Activated T-helper 9 cell treated with anti-CD3 and anti-CD28 coated beads, Interleukin-2, amount 50 U/mL, for 16 hours (primary cell): ENCODE results near the gene INO80E.
A peak's percentile ranks its signal among the peaks of the same experiment; 100 is the strongest.

ENCODE experiments used
- DNase-seq: peaks from one replicate; pipeline ENCODE4 v3.0.0-alpha.2; 2020; ENCODE audit warnings: low read depth

The INO80E gene

GRCh38 chr16:29993191-29993902 is 2.7 kb upstream of the INO80E start:
- DNase-seq, result no peak

- DNase-seq, result no peak
Measured at GRCh38 chr16:29993903-29994599, 2.0 kb upstream of the INO80E start.

- DNase-seq, result peak; percentile 63
Measured at GRCh38 chr16:29994600-29995323, 1.3 kb upstream of the INO80E start.

- peak; percentile 80 for DNase-seq
Measured at GRCh38 chr16:29995324-29995910, 624 bp upstream of the INO80E start, which contains the start of gene HIRIP3. Gene HIRIP3, minus strand, starts transcription at chr16:29995617. Its CDS starts 12 bp downstream, at chr16:29995605.

- DNase-seq, result no peak
Measured at GRCh38 chr16:29996766-29997250, 767 bp downstream of the INO80E start.

GRCh38 chr16:29999605-30000004 is 3.6 kb downstream of the INO80E start:
- no peak for DNase-seq

- DNase-seq, result no peak
Measured at GRCh38 chr16:30000735-30001631, 4.9 kb downstream of the INO80E start.

- DNase-seq, result no peak
Measured at GRCh38 chr16:30002614-30003346, 6.7 kb downstream of the INO80E start.

GRCh38 chr16:30003670-30004423 is 7.8 kb downstream of the INO80E start:
- DNase-seq, result no peak

GRCh38 chr16:30004424-30004776 is 8.4 kb downstream of the INO80E start:
- DNase-seq, result no peak

GRCh38 chr16:30004811-30005242 is 8.8 kb downstream of the INO80E start:
- DNase-seq, result no peak

- no peak for DNase-seq
Measured at GRCh38 chr16:30005341-30006094, 9.5 kb downstream of the INO80E start.

GRCh38 chr16:30006095-30006473 is 10.0 kb downstream of the INO80E start:
- no peak for DNase-seq

- DNase-seq, result no peak
Measured at GRCh38 chr16:30006659-30007377, 10.8 kb downstream of the INO80E start.

GRCh38 chr16:30007378-30007895 is 11.4 kb downstream of the INO80E start:
- no peak for DNase-seq

GRCh38 chr16:30009085-30009862 is 13.2 kb downstream of the INO80E start:
- DNase-seq, result no peak
